Coronary artery (tissue), 2 donors: ENCODE results near the gene WDR5B.
A peak's percentile ranks its signal among the peaks of the same experiment; 100 is the strongest.

ENCODE experiments used
- DNase-seq: peaks from one replicate; pipeline ENCODE4 v3.0.0-alpha.2; 2017; ENCODE audit warnings: low spot score
- H3K27ac ChIP-seq, 2 donors: fragments of 200-600 bp; sonication (generic); one replicate each; pipeline ENCODE4 v1.5.1; 2016 to 2019
- H3K4me3 ChIP-seq: fragments of 200-600 bp; sonication (generic); 2 replicates; pipeline ENCODE4 v1.5.1; 2016; ENCODE audit warnings: mild to moderate bottlenecking, moderate library complexity
- CTCF ChIP-seq: fragments of 200-600 bp; sonication (generic); IDR thresholded peaks from one replicate; pipeline ENCODE4 v1.5.1; 2019; ENCODE audit warnings: antibody characterized with exemption

The WDR5B gene

GRCh38 chr3:122421836-122422235 is 6.0 kb upstream of the WDR5B start:
- no peak for DNase-seq
- no peak for TF ChIP-seq CTCF
- Histone ChIP-seq H3K4me3 (no peak overlapping the region), H3K27ac (no peak overlapping the region)

DNA sequence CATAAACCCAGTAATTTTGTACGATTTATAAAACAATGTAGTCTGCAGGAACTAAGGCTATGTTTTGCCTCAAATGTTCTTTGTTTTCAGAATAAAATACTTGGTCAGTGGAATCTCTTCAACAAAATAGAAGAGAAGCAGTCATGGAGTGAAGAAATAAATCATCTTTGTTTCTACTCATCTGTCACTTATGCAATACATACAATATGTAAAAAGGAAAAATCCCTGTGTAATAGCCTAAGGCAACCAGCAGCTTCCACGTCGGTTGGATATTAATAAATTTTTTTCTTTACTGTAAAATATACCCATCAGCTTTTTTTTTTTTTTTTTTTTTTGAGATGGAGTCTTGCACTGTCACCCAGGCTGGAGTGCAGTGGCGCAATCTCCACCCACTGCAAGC is 5.2 kb upstream of the WDR5B start:
- H3K27ac ChIP-seq, result no peak overlapping the region
- no peak for DNase-seq
- no peak overlapping the region for H3K4me3 ChIP-seq
- no peak for TF ChIP-seq CTCF

GRCh38 chr3:122416966-122417365 is 1.1 kb upstream of the WDR5B start:
- peak overlapping the region in 1 of 2 donors; percentile 92 for H3K27ac ChIP-seq
- no peak for TF ChIP-seq CTCF
- peak overlapping the region; percentile 78 for H3K4me3 ChIP-seq
- DNase-seq, result no peak

DNA sequence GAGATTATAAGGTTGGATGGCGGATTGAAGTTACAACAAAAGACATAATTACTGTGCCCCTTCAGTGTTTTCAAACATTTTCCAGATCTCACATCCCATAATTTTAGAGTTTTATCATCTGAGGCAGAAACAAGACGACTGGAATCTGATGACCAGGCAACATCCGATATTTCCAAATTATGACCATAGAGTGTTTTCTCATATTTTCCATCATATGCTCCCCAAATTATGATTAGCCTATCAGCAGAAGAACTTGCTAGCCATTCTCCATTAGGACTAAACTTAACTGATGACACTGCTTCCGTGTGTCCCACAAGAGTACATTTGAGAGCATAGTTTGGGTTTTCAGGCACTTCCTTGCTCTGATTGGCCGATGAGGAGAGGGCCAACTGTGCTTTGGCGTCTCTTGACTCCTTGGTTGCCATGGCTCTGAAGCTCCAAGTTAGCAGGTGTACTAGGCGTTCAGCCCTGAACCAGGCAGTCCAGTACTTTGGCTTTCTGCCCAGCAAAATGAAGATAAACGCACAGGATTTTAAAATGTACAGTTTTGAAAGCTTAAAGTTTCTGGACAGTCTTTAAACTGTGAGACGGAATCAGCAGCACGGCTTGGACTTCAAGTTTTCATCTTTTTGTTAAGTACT is 638 bp downstream of the WDR5B start:
- Histone ChIP-seq H3K27ac (peak overlapping the region; percentile 90 to 92), H3K4me3 (peak overlapping the region; percentile 78)
- TF ChIP-seq CTCF, result no peak
- DNase-seq, result no peak

GRCh38 chr3:122414391-122414790 is 1.5 kb downstream of the WDR5B start:
- TF ChIP-seq CTCF, result no peak
- H3K27ac ChIP-seq, result no peak overlapping the region
- DNase-seq, result no peak
- no peak overlapping the region for H3K4me3 ChIP-seq

DNA sequence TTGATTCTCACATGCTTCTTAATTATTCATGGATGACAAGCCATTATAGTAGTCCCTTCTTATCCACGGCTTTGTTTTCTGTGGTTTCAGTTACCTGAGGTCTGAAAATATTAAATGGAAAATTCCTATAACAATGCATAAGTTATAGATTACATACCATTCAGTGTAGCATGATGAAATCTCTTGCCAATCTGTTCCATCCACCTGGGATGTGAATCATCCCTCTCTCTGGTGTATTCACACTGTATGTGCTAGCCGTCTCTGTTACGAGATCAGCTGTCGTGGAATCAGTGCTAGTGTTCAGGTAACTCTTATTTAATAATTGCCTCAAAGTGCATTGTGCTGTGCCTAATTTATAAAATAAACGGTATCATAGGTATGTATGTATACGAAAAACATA is 5.2 kb downstream of the WDR5B start:
- no peak overlapping the region for H3K27ac ChIP-seq
- no peak for DNase-seq
- no peak overlapping the region for H3K4me3 ChIP-seq
- no peak for TF ChIP-seq CTCF

DNA sequence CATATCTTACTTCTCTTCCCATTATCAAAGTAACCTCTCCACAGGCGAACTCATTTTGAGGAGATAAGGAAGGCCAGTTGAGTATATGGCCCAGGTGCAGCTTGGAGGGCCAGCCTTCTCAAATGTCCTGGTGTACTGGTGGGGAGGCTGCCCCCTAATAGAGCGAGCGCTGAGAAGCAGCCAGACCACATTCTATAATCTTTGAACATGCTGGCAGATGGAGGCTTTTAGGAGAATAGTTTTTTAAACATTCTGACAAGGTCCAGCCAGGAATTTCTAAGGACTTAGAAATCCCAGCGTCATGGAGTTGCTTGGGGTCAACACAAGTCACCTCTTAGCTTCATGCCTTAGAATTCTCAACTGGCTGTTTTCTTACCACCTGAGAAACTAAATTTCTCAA is 5.8 kb downstream of the WDR5B start:
- Histone ChIP-seq H3K4me3 (no peak overlapping the region), H3K27ac (no peak overlapping the region)
- no peak for DNase-seq
- no peak for TF ChIP-seq CTCF
